ENCODE results near the gene ZCCHC7. TPM values are rescaled to one million over a fixed set of nuclear protein-coding genes. Genes with fewer than 3 reads are reported as not detected.
A peak's percentile ranks its signal among the peaks of the same experiment; 100 is the strongest.

Gene ZCCHC7
- total and polyA plus RNA-seq, 2 experiments from 2014 or later, result 29.8 to 38.8 TPM

DNA sequence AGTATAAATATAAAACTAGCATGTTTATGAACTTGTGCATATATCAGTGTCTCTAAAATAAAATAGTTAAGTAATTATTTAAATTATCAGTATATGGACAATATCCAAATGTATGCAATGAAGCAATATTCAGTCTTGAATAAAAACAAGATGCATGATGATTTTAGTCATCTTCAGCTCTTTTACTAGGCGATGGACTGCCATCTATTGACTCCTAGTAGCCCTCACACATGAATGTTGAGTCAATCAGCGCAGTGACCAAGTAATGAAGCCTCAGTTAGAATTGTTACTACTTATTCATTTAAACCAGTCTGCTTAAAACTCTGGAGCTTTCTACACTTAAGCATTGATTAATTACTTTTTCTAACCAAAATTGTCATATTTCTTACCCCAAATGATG is 209.2 kb downstream of the ZCCHC7 start:
- H3K27ac Mint-ChIP-seq, result no peak overlapping the region
- Histone ChIP-seq H2AFZ (no peak overlapping the region), H3K36me3 (ENCODE audit: insufficient read depth) (no peaks in the 10 kb centered on the region), H3K4me1 (ENCODE audit: insufficient read depth) (no peaks in the 10 kb centered on the region), H3F3A (replicated peaks; ENCODE audit: low read depth) (no peaks in the 10 kb centered on the region), H3K9me2 (ENCODE audit: insufficient read depth) (no peaks in the 10 kb centered on the region), H4K20me1 (replicated peaks; ENCODE audit: insufficient read depth) (no peaks in the 10 kb centered on the region; the same call in 1 of the 2 replicates), H3K4me2 (no peak overlapping the region), H3K79me2 (replicated peaks; ENCODE audit: insufficient read depth) (no peaks in the 10 kb centered on the region), H3K27ac (ENCODE audit: low read depth) (no peak overlapping the region), H3K4me3 (no peak overlapping the region), H3K27me3 (ENCODE audit: insufficient read depth) (no peaks in the 10 kb centered on the region)
- DNase-seq (ENCODE audit: low spot score) (peak; percentile 32), ATAC-seq (no peak)
- H3K4me1 Mint-ChIP-seq, result peaks cover 2% of the 10 kb centered on the region; the same call in 2 of the 3 replicates
- H3K9me3 Mint-ChIP-seq, result no peaks in the 10 kb centered on the region
- no peak overlapping the region for H3K4me3 Mint-ChIP-seq
- no peaks in the 10 kb centered on the region for H3K36me3 Mint-ChIP-seq (ENCODE audit: low read depth)
- no peaks in the 10 kb centered on the region for H3K27me3 Mint-ChIP-seq (ENCODE audit: insufficient read depth, low read depth, poor library complexity)
- TF ChIP-seq POLR2AphosphoS5 (IDR thresholded peaks at IDR 0.05; ENCODE audit: low read depth) (no peak), NANOG (IDR thresholded peaks at IDR 0.05; ENCODE audit: borderline replicate concordance) (no peak), ZNF331 (CRISPR knock-in tag; IDR thresholded peaks at IDR 0.05; ENCODE audit: low read depth) (no peak), EZH2phosphoT487 (IDR thresholded peaks at IDR 0.05; ENCODE audit: unreplicated experiment) (no peak), EZH2 (IDR thresholded peaks at IDR 0.05; ENCODE audit: low read depth, unreplicated experiment) (no peak), ZNF114 (CRISPR knock-in tag; IDR thresholded peaks at IDR 0.05) (no peak)
- TF ChIP-seq, protein P1, sequence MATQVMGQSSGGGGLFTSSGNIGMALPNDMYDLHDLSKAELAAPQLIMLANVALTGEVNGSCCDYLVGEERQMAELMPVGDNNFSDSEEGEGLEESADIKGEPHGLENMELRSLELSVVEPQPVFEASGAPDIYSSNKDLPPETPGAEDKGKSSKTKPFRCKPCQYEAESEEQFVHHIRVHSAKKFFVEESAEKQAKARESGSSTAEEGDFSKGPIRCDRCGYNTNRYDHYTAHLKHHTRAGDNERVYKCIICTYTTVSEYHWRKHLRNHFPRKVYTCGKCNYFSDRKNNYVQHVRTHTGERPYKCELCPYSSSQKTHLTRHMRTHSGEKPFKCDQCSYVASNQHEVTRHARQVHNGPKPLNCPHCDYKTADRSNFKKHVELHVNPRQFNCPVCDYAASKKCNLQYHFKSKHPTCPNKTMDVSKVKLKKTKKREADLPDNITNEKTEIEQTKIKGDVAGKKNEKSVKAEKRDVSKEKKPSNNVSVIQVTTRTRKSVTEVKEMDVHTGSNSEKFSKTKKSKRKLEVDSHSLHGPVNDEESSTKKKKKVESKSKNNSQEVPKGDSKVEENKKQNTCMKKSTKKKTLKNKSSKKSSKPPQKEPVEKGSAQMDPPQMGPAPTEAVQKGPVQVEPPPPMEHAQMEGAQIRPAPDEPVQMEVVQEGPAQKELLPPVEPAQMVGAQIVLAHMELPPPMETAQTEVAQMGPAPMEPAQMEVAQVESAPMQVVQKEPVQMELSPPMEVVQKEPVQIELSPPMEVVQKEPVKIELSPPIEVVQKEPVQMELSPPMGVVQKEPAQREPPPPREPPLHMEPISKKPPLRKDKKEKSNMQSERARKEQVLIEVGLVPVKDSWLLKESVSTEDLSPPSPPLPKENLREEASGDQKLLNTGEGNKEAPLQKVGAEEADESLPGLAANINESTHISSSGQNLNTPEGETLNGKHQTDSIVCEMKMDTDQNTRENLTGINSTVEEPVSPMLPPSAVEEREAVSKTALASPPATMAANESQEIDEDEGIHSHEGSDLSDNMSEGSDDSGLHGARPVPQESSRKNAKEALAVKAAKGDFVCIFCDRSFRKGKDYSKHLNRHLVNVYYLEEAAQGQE (IDR thresholded peaks at IDR 0.05; ENCODE audit: unreplicated experiment), result no peak
- TF ChIP-seq, protein P2, sequence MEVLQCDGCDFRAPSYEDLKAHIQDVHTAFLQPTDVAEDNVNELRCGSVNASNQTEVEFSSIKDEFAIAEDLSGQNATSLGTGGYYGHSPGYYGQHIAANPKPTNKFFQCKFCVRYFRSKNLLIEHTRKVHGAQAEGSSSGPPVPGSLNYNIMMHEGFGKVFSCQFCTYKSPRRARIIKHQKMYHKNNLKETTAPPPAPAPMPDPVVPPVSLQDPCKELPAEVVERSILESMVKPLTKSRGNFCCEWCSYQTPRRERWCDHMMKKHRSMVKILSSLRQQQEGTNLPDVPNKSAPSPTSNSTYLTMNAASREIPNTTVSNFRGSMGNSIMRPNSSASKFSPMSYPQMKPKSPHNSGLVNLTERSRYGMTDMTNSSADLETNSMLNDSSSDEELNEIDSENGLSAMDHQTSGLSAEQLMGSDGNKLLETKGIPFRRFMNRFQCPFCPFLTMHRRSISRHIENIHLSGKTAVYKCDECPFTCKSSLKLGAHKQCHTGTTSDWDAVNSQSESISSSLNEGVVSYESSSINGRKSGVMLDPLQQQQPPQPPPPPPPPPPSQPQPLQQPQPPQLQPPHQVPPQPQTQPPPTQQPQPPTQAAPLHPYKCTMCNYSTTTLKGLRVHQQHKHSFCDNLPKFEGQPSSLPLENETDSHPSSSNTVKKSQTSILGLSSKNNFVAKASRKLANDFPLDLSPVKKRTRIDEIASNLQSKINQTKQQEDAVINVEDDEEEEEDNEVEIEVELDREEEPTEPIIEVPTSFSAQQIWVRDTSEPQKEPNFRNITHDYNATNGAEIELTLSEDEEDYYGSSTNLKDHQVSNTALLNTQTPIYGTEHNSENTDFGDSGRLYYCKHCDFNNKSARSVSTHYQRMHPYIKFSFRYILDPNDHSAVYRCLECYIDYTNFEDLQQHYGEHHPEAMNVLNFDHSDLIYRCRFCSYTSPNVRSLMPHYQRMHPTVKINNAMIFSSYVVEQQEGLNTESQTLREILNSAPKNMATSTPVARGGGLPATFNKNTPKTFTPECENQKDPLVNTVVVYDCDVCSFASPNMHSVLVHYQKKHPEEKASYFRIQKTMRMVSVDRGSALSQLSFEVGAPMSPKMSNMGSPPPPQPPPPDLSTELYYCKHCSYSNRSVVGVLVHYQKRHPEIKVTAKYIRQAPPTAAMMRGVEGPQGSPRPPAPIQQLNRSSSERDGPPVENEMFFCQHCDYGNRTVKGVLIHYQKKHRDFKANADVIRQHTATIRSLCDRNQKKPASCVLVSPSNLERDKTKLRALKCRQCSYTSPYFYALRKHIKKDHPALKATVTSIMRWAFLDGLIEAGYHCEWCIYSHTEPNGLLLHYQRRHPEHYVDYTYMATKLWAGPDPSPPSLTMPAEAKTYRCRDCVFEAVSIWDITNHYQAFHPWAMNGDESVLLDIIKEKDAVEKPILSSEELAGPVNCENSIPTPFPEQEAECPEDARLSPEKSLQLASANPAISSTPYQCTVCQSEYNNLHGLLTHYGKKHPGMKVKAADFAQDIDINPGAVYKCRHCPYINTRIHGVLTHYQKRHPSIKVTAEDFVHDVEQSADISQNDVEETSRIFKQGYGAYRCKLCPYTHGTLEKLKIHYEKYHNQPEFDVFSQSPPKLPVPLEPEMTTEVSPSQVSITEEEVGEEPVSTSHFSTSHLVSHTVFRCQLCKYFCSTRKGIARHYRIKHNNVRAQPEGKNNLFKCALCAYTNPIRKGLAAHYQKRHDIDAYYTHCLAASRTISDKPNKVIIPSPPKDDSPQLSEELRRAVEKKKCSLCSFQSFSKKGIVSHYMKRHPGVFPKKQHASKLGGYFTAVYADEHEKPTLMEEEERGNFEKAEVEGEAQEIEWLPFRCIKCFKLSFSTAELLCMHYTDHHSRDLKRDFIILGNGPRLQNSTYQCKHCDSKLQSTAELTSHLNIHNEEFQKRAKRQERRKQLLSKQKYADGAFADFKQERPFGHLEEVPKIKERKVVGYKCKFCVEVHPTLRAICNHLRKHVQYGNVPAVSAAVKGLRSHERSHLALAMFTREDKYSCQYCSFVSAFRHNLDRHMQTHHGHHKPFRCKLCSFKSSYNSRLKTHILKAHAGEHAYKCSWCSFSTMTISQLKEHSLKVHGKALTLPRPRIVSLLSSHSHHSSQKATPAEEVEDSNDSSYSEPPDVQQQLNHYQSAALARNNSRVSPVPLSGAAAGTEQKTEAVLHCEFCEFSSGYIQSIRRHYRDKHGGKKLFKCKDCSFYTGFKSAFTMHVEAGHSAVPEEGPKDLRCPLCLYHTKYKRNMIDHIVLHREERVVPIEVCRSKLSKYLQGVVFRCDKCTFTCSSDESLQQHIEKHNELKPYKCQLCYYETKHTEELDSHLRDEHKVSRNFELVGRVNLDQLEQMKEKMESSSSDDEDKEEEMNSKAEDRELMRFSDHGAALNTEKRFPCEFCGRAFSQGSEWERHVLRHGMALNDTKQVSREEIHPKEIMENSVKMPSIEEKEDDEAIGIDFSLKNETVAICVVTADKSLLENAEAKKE (CRISPR knock-in tag; IDR thresholded peaks at IDR 0.05), result no peak
- TF ChIP-seq, protein P3, sequence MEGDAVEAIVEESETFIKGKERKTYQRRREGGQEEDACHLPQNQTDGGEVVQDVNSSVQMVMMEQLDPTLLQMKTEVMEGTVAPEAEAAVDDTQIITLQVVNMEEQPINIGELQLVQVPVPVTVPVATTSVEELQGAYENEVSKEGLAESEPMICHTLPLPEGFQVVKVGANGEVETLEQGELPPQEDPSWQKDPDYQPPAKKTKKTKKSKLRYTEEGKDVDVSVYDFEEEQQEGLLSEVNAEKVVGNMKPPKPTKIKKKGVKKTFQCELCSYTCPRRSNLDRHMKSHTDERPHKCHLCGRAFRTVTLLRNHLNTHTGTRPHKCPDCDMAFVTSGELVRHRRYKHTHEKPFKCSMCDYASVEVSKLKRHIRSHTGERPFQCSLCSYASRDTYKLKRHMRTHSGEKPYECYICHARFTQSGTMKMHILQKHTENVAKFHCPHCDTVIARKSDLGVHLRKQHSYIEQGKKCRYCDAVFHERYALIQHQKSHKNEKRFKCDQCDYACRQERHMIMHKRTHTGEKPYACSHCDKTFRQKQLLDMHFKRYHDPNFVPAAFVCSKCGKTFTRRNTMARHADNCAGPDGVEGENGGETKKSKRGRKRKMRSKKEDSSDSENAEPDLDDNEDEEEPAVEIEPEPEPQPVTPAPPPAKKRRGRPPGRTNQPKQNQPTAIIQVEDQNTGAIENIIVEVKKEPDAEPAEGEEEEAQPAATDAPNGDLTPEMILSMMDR (conservative IDR thresholded peaks at IDR 0.05; ENCODE audit: low read depth in 2 of 2), result peak; percentile 46 to 58
